CD4-positive, alpha-beta T cell treated with Interleukin-6 for 4 hours (primary cell): ENCODE measurements around the gene SLC9B2.

ENCODE experiments used
- DNase-seq: peaks from one replicate; pipeline ENCODE4 v3.0.0-alpha.2; 2020; ENCODE audit warnings: mixed read lengths

SLC9B2 gene

DNA sequence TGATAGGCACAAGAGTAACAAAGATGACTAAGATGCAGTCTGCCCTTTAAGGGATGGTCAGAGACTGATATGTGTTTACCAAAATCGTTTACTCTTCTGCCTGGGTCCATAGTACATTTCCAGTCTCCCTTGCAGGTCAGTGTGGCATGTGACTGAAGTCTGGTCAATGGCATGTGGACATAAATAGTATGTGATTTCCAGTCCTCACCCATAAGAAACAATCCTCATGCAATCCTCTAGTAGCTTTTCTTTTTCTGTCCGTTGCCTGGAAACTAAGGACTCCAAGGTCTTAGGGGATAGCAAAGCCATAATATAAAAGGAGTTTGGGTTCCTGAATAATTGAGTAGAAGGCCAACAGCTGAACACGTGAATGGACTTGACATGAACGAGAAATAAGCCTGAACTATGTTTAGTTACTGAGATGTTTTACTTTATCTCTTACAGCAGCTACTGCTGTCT, 1.1 kb downstream of the SLC9B2 start:
- no peak for DNase-seq

DNA sequence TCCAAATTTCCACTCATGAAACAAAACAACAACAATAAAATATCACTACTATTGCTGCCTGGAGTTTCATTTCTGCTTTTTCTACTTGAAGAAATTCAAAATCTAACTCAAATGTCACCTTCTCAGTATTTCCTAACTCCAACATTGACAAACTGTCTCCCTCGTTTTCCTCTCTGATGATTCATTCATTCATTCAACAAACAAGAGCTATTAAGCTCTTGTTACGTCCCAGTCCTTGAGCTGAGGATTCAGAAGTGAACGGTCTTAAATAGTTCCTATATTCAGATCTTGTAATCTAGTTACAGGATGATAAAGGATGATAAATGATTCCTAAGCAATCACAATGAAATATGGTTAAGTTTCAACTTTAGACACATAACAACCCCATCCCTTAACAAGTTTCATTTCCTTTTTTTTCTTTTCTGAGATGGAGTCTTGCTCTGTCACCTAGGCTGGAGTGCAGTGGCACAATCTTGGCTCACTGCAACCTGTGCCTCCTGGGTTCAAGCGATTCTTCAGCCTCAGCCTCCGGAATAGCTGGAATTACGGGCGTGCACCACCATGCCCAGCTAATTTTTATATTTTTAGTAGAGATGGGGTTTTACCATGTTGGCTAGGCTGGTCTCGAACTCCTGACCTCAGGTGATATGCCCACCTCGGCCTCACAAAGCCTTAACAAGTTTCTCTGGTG, 1.7 kb downstream of the SLC9B2 start:
- no peak for DNase-seq

DNA sequence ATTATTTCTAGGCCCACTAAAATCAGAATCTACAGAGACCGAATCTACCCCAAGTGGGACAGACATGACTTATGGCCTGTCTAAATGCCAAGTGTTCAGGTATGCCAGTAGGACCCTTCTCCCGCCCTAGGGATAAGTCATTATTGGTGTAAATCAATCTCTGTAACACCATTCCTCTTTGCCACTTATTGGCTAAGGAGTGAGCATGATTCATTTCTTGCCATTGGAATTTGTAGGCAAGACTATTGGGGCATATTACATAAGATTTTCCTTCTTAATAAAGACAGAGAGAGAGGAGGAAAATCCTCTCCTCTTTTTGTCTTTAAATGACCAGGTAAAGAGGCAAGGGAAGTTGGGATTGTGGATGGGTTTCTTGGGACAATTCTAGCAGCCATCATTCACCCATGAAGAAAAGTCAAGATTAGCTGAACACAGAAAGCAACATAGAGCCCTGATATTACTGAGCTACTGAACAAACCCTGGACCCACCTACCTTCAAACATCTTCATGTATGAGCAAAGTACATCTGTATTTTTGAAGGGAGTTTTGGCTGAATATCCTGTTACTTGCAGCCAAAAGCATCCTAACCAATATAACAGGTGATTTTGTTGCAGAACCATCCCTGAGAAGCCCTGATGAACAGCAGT, 2.6 kb downstream of the SLC9B2 start:
- DNase-seq, result no peak

DNA sequence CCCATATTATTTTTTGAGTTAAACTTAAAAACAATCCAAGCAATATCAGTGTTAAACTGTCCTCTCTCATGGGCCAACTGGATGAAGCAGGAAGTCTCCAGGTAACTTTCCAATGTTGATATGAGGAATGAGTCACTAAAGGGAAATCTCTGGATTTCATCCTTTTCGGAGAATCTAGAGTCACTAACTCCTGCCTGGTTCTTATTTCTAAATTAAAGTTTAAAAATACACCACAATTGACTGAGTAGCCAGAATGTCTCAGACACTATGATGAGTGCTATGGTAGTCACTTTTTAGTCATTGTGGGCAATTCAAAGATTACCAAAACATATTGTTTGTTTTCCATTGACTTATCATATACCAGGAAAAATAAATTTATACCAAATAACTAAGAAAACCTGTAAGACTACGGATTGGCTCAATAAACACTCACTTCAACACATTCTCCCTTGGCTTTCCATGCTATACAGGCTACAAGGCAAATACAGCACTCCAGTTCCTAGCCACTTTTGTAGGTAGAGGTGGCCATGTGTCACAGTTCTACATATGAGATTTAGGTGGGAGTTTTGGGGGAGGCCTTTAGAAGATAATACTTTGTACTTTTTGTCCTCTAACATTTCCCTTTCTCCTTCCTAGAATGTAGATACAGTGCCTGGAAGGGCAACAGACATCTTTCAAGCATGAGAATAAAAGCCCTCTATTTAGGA, 8.6 kb downstream of the SLC9B2 start:
- DNase-seq, result no peak

- no peak for DNase-seq
These were observed 16.0 kb downstream of the SLC9B2 start for GRCh38 chr4:103060453-103061148.

- DNase-seq, result no peak
These were observed 22.5 kb downstream of the SLC9B2 start for GRCh38 chr4:103054030-103054429.

GRCh38 chr4:103052779-103053178, 23.8 kb downstream of the SLC9B2 start:
- no peak for DNase-seq

GRCh38 chr4:103052145-103052544, 24.4 kb downstream of the SLC9B2 start:
- DNase-seq, result no peak

GRCh38 chr4:103050736-103051436, 25.7 kb downstream of the SLC9B2 start:
- DNase-seq, result no peak

DNA sequence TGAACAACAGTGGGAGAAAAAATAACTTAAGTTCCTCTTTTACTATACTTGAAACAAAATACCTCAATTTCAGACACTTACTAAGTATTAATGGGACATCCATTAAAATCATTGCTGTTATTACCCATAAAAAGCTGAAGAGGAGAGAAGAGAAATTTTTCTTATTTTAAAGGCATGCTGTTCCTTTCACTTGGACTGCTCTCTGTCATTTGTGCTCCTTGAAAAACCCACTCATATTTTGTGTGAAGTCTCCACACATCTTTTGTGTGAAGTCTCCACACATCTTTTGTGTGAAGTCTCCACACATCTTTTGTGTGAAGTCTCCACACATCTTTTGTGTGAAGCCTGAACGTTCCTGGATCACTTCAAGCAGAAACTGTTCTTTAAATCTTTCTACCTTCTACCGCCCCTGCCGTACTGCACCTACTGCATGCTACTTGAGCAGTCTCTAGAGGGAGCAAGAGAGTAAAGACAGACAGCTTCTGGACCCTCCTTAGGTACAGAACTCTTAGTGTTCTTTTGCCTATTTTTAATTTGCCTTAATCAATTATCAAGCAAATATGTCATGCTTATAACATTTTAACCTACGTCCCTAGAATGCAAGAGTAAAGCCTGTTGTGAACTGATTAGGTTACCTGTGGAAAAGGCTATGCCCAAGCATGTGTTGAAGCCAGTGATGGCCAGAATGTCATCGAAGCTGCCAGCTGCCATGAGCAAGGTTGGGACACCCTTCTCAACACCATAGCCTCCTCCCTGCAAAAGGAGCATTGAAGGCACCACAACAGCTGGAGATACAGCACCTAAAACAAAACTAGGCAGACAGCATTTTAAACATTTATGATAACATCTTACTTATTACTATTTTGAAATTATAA, 29.9 kb downstream of the SLC9B2 start:
- DNase-seq, result peak; percentile 41

GRCh38 chr4:103044183-103044582, 32.4 kb downstream of the SLC9B2 start:
- no peak for DNase-seq

DNA sequence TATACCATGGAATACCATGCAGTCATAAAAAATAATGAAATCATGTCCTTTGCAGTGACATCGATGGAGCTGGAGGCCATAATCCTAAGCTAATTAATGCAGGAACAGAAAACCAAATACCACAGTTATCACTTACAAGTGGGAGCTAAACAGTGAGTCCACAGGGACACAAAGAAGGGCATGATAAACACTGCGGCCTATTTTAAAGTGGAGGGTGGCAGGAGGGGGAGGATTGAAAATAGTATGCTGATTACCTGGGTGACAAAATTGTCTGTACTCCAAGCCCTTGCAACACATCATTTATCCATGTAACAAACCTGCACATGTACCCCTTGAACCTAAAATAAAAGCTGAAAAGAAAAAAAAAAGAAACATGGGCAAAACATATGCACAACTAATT, 40.4 kb downstream of the SLC9B2 start:
- no peak for DNase-seq

DNA sequence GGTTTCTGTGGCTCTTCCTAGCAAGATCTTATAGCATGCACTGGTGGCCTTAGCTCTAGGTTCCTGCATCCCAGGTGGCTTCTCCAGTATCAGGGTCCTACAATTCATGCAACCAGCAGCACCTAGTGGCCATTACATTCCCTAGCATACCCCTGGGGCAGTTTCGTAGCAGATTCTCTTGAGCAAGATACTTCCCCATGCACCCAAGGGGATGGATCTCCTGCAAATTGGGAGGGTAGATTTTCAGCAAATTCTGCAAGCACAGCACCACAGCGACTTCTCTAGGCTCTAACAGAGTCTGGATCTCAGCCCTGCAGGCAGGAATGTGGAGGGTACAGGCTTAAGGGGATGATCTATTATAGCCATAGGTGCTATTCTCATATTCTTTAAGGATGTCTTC, 44.0 kb downstream of the SLC9B2 start:
- no peak for DNase-seq

GRCh38 chr4:103030791-103031190, 45.8 kb downstream of the SLC9B2 start:
- no peak for DNase-seq

DNA sequence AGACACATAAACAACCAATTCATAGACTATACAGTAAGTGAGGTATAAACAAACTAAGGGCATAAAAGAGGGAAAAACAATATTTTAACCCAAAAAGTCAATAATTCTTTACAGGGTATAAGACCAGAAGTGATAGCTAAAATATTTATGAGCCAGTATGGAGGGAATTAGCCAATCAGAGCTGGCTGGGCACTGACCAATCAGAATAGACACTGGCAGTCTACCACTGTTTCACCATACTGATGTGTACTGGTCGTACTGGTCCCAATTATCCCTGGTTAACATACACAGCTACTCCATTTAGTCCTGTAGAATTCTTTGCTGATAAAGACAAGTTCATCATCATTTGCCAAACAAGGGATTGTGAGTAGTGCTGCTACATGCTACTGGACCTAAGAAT, 47.3 kb downstream of the SLC9B2 start:
- no peak for DNase-seq

- no peak for DNase-seq
These were observed 49.7 kb downstream of the SLC9B2 start for GRCh38 chr4:103026868-103027267.

- no peak for DNase-seq
These were observed 51.6 kb downstream of the SLC9B2 start for GRCh38 chr4:103024996-103025395.

DNA sequence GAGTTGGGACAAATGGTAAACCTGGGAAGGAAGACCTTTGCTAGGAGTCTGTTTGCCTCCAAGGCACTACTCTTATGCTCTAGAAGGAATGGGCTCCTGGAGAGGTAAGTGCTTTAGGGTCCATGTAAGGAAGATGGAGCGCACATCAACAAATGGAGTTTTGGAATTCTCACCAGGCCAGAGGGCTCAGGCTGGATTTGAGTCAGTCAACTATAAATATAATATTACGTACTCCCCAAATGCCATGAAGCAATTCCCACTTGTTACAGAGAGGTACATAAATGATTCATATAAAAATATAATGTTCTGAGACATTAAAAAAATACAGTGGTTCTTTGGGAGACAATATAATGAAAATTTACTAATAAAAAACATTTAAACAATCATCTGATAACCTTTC, 55.4 kb downstream of the SLC9B2 start:
- no peak for DNase-seq

DNA sequence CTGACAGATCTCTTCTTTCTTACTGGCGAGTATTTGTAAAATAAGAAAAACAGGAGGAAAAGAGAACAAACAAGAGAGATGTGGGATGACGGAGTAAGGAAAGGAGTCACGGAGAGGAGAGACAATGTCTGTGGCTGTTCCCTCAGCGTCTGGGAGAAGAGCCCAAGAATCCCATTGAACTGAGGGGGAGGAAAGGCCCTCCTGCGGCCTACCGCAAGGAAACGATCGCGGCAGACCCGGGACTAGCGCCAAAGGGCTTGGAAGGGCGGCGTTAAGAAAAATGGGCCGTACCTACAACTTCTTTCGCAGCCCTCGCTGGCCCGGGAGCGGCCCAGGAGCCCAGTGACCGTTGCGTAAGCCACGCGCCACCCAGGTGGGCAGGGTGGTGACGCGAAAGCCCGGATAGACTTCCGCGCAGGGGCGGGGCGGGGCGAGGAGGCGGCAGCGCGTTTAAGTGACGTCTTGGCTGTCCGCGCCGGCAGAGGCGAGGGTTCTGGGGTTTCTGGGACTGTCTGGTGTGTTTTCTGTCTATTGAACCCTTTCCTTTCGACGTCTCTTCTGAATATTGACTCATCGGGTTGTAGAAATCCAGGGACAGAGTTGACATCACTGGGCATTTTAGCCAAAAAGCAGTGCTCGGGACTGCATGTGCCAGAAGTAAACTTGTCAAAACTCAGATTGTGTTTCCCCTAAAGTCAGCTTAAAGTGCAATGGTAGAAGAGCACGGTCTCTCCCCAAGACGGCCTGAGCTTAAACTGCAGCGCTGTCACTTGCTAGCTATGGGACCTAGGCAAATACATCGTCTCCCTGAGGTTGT, 57.0 kb downstream of the SLC9B2 start, which contains the start of gene SLC9B1:
SLC9B1 (minus strand) TSS at position 398 of the 817 bp plus-strand sequence. CDS start 27,994 bp downstream, outside the sequence.
- peak; percentile 94 for DNase-seq
